GM13976 (cell line): ENCODE results near the gene KLRC4.

Experiments used
- DNase-seq: peaks from one replicate; pipeline ENCODE4 v3.0.0; 2012; ENCODE audit warnings: low spot score
- in situ Hi-C: fragments of 300-500 bp; cut with MboI; formaldehyde crosslinking; loops from one replicate; pipeline ENCODE4 v1.12.0; 2022; ENCODE audit warnings: low sequenced_read_pairs, mixed read lengths, inconsistent platforms; ENCODE audit not compliant: unreplicated experiment
- TF ChIP-seq, protein P1 (sequence below): IDR thresholded peaks from 2 replicates; pipeline ENCODE4 v1.5.1; 2012; ENCODE audit warnings: borderline replicate concordance, mild to moderate bottlenecking; ENCODE audit not compliant: insufficient read depth; ENCODE audit errors: extremely low read depth, missing control alignments, control extremely low read depth

The KLRC4 gene

DNA sequence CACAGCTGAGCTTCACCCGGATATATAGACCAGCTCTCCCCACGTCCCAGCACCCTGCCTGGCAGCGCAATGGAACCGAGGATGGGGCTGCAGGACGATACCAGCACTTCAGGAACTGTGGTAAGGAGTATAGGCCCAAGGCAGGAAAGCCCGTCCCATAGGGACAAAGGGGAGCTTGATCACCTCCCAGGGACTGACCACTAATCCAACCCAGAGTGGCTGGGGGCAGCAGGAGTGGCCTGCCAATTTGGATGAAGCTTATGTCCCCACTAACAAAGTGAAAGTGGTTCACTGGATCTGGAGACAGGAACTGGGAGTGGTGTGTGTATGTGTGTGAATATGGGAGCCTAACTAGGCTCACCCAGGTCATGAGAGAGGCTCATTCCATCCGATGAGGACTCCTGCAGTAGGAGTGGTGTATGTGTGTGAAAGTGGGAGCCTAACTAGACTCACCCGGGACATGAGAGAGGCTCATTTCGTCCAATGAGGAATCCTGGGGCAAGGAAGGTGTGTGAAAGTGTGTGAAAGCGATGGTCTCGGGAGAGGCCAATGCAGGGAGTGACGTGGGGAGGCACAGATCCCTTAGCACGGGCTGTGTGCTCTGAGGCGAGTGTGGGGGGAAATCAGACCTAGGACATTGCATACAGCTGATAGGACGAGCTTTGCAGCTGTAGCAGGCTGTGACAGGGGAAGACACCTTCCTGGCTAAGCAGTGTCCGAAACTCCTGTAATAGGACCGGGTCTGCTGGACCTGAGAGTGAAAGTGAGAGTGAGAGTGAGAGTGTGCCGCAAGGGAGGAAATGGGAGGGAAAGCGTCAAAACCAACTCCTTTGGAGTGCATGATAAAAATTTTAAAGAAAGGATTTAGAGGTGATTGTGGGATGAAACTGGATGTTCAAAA lies 45.4 kb downstream of the KLRC4 start:
- TF ChIP-seq, protein P1, sequence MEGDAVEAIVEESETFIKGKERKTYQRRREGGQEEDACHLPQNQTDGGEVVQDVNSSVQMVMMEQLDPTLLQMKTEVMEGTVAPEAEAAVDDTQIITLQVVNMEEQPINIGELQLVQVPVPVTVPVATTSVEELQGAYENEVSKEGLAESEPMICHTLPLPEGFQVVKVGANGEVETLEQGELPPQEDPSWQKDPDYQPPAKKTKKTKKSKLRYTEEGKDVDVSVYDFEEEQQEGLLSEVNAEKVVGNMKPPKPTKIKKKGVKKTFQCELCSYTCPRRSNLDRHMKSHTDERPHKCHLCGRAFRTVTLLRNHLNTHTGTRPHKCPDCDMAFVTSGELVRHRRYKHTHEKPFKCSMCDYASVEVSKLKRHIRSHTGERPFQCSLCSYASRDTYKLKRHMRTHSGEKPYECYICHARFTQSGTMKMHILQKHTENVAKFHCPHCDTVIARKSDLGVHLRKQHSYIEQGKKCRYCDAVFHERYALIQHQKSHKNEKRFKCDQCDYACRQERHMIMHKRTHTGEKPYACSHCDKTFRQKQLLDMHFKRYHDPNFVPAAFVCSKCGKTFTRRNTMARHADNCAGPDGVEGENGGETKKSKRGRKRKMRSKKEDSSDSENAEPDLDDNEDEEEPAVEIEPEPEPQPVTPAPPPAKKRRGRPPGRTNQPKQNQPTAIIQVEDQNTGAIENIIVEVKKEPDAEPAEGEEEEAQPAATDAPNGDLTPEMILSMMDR: no peak
- peak; percentile 63 for DNase-seq
- in situ Hi-C loops: no loop called here

DNA sequence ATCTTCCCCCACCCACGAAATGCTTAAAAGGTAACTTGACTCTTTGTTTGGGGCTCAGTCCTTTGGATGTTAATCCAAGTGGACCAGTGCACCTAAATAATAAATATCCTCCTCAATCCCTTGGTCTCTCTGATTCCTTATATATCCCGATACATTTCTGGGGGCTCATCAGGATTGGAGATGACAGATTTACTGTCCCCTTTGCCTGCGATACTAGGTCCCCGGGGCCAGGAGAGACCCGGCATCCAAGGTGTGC lies 46.0 kb downstream of the KLRC4 start:
- DNase-seq: no peak
- in situ Hi-C loops: no loop called here
- TF ChIP-seq, protein P1: no peak

DNA sequence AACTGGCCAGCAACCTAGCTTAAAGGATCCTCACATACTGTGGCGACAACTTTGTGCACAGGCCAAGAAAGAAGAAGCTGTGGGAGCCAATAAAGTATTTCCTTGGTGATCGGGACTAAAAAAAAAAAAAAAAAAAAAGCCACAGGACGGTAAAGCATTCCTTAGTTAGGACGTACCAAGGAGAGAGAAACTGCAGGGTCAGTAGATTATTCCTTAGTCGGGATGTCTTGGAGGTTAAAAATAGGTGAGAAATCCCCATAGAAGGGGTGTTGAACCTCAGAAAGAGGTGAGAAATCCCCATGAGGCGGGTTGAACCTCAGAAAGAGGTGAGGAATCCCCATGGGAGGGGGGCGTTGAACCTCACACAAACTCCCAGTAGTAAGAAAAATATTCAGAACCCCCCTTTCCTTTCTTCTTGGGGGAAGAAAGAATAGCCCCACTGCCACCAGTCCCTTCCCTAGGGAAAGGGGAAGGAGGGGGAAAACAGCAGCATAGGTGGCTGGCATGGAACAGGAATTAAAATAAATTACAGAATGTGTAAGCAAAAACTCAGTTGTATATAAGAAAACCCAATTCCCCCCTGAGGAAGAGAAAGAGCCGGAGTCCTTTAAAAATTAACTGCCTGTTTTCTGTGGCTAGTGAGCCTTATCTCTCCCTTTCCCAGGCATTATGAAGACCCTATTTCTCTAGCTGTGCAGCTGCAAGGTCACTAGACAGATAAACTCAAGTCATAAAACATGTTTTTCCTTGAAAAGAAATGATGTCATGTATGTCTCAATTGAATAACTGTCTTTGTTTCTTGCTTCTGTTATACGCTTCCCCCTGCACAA lies 46.5 kb downstream of the KLRC4 start:
- no peak for DNase-seq
- in situ Hi-C loops: no loop called here
- TF ChIP-seq, protein P1: no peak

DNA sequence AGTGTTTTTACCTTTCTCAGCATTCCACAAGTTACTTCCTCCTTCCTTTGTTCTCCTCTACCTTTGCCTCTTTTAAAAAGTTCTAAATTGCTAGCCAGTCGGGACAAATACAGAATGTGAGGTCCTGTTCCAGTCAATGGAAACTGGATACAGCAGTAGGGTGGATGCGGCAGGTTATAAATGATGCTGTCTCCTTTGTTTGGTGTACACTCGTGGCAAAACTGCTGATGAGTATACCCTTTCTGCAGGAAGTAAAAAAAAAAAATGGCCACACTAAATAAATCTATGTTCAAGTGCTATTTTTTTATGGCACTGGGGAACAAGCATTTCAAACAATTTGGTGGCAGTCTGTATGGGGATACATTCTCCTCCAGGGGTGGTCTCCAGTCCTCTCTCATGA lies 47.2 kb downstream of the KLRC4 start:
- in situ Hi-C loops: no loop called here
- TF ChIP-seq, protein P1: no peak
- DNase-seq: no peak

DNA sequence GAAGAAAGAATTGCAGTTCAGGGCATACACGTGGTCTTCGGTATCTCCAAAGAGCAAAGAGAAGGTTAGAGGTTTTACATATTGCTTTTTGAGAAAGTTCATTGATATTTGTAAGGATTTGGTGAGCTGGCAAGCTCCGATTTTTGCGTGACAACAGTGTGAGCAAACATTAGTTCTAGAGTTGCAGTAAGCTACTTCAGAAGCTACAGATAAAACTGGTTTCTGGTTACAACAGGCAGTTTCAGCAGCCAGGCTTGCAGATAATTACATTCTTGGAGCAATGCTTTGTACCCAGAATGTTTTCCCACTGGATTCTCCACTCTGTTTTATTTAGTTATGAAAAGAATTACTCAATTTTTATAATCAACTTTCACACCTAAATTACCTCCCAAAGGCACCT lies 47.9 kb downstream of the KLRC4 start:
- in situ Hi-C loops: no loop called here
- TF ChIP-seq, protein P1: no peak
- DNase-seq: no peak

DNA sequence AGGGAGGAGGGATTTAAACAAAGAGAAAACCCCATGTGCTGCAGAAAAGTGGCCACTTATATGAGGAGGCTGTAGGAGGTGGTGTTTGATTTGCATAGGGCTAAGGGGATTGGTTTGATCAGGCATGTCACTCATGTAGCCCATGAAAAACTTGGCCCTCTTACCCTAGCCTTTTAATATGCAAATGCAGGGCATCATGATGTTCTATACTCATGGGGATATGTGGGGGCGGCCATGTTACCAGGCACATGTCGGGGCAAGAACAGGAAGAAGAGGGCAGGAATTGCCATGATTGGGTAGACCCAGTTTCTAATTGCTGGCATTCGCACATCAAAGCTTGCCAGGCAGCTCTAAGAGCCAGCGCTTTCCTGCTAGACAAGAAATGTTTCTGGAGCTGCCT lies 48.5 kb downstream of the KLRC4 start:
- in situ Hi-C loops: no loop called here
- DNase-seq: no peak
- TF ChIP-seq, protein P1: no peak
